ENCODE data around the gene OSBPL9.
A peak's percentile ranks its signal among the peaks of the same experiment; 100 is the strongest.

OSBPL9 gene

GRCh38 chr1:51735746-51736254 lies 118.9 kb downstream of the OSBPL9 start:
- Histone ChIP-seq H3K9ac (ENCODE audit: insufficient read length) (no peak overlapping the region), H3K4me3 (no peak overlapping the region), H3K36me3 (ENCODE audit: insufficient read depth, low read length) (no peaks in the 10 kb centered on the region), H3K9me3 (ENCODE audit: low read depth, low read length) (no peaks in the 10 kb centered on the region), H3K27ac (no peak overlapping the region)
- TF ChIP-seq EZH2 (IDR thresholded peaks at IDR 0.05) (no peak), FOXP2 (optimal IDR thresholded peaks at IDR 0.05; ENCODE audit: control extremely low read depth, extremely low read length, insufficient read depth) (no peak), POLR2AphosphoS5 (IDR thresholded peaks at IDR 0.05; ENCODE audit: borderline replicate concordance, low read depth, low read length) (no peak)
- no peak for DNase-seq (ENCODE audit: low read depth, low spot score)

- TF ChIP-seq FOXP2 (optimal IDR thresholded peaks at IDR 0.05; ENCODE audit: control extremely low read depth, extremely low read length, insufficient read depth) (no peak), POLR2AphosphoS5 (IDR thresholded peaks at IDR 0.05; ENCODE audit: borderline replicate concordance, low read depth, low read length) (no peak), EZH2 (IDR thresholded peaks at IDR 0.05) (no peak)
- DNase-seq (ENCODE audit: low read depth, low spot score), result no peak
- Histone ChIP-seq H3K27ac (0 out of 2 replicates have a peak overlapping the region, but pooled peaks have one; percentile 16), H3K36me3 (ENCODE audit: insufficient read depth, low read length) (no peaks in the 10 kb centered on the region), H3K9ac (ENCODE audit: insufficient read length) (no peak overlapping the region), H3K9me3 (ENCODE audit: low read depth, low read length) (no peaks in the 10 kb centered on the region), H3K4me3 (no peak overlapping the region)
These were observed 119.8 kb downstream of the OSBPL9 start for GRCh38 chr1:51736702-51737101.

- Histone ChIP-seq H3K9ac (ENCODE audit: insufficient read length) (no peak overlapping the region), H3K36me3 (ENCODE audit: insufficient read depth, low read length) (no peaks in the 10 kb centered on the region), H3K9me3 (ENCODE audit: low read depth, low read length) (no peaks in the 10 kb centered on the region), H3K27ac (no peak overlapping the region), H3K4me3 (no peak overlapping the region)
- no peak for DNase-seq (ENCODE audit: low read depth, low spot score)
- TF ChIP-seq FOXP2 (optimal IDR thresholded peaks at IDR 0.05; ENCODE audit: control extremely low read depth, extremely low read length, insufficient read depth), result no peak
- no peak for TF ChIP-seq EZH2 (IDR thresholded peaks at IDR 0.05)
- no peak for TF ChIP-seq POLR2AphosphoS5 (IDR thresholded peaks at IDR 0.05; ENCODE audit: borderline replicate concordance, low read depth, low read length)
These were observed 121.8 kb downstream of the OSBPL9 start for GRCh38 chr1:51738681-51739080.

GRCh38 chr1:51740652-51741051 lies 123.8 kb downstream of the OSBPL9 start:
- no peak for DNase-seq (ENCODE audit: low read depth, low spot score)
- peak overlapping the region; percentile 20; the same call in 1 of the 2 replicates for H3K4me3 ChIP-seq
- H3K9me3 ChIP-seq (ENCODE audit: low read depth, low read length), result no peaks in the 10 kb centered on the region
- TF ChIP-seq POLR2AphosphoS5 (IDR thresholded peaks at IDR 0.05; ENCODE audit: borderline replicate concordance, low read depth, low read length), result no peak; the same call in 1 of the 2 replicates
- TF ChIP-seq FOXP2 (optimal IDR thresholded peaks at IDR 0.05; ENCODE audit: control extremely low read depth, extremely low read length, insufficient read depth), result no peak
- no peak for TF ChIP-seq EZH2 (IDR thresholded peaks at IDR 0.05)
- no peak overlapping the region for H3K9ac ChIP-seq (ENCODE audit: insufficient read length)
- H3K27ac ChIP-seq, result peak overlapping the region; percentile 56; the same call in 1 of the 2 replicates
- no peaks in the 10 kb centered on the region for H3K36me3 ChIP-seq (ENCODE audit: insufficient read depth, low read length)

GRCh38 chr1:51741121-51741681 lies 124.3 kb downstream of the OSBPL9 start:
- TF ChIP-seq POLR2AphosphoS5 (IDR thresholded peaks at IDR 0.05; ENCODE audit: borderline replicate concordance, low read depth, low read length) (no peak), EZH2 (IDR thresholded peaks at IDR 0.05) (no peak), FOXP2 (optimal IDR thresholded peaks at IDR 0.05; ENCODE audit: control extremely low read depth, extremely low read length, insufficient read depth) (no peak)
- Histone ChIP-seq H3K4me3 (peak overlapping the region; percentile 20; the same call in 1 of the 2 replicates), H3K36me3 (ENCODE audit: insufficient read depth, low read length) (no peaks in the 10 kb centered on the region), H3K9ac (ENCODE audit: insufficient read length) (peak overlapping the region; percentile 1), H3K27ac (peak overlapping the region; percentile 56; the same call in 1 of the 2 replicates), H3K9me3 (ENCODE audit: low read depth, low read length) (no peaks in the 10 kb centered on the region)
- DNase-seq (ENCODE audit: low read depth, low spot score), result no peak

GRCh38 chr1:51744506-51745303 lies 127.8 kb downstream of the OSBPL9 start:
- TF ChIP-seq EZH2 (IDR thresholded peaks at IDR 0.05) (no peak), FOXP2 (optimal IDR thresholded peaks at IDR 0.05; ENCODE audit: control extremely low read depth, extremely low read length, insufficient read depth) (no peak), POLR2AphosphoS5 (IDR thresholded peaks at IDR 0.05; ENCODE audit: borderline replicate concordance, low read depth, low read length) (no peak)

GRCh38 chr1:51745304-51745570 lies 128.3 kb downstream of the OSBPL9 start:
- no peak overlapping the region for H3K9ac ChIP-seq (ENCODE audit: insufficient read length)
- DNase-seq (ENCODE audit: low read depth, low spot score), result no peak
- H3K9me3 ChIP-seq (ENCODE audit: low read depth, low read length), result no peaks in the 10 kb centered on the region
- no peak overlapping the region for H3K4me3 ChIP-seq
- H3K36me3 ChIP-seq (ENCODE audit: insufficient read depth, low read length), result no peaks in the 10 kb centered on the region
- no peak overlapping the region for H3K27ac ChIP-seq
- no peak for TF ChIP-seq EZH2 (IDR thresholded peaks at IDR 0.05)

More at GRCh38 chr1:51744506-51745303, 127.8 kb downstream of the OSBPL9 start:
- Histone ChIP-seq H3K9ac (ENCODE audit: insufficient read length) (no peak overlapping the region), H3K4me3 (no peak overlapping the region), H3K9me3 (ENCODE audit: low read depth, low read length) (no peaks in the 10 kb centered on the region), H3K36me3 (ENCODE audit: insufficient read depth, low read length) (no peaks in the 10 kb centered on the region), H3K27ac (no peak overlapping the region)
- no peak for DNase-seq (ENCODE audit: low read depth, low spot score)

GRCh38 chr1:51749151-51749550 lies 132.3 kb downstream of the OSBPL9 start:
- H3K4me3 ChIP-seq, result no peak overlapping the region
- H3K27ac ChIP-seq, result no peak overlapping the region
- peaks cover 12% of the 10 kb centered on the region; the same call in 1 of the 2 replicates for H3K36me3 ChIP-seq (ENCODE audit: insufficient read depth, low read length)
- H3K9ac ChIP-seq (ENCODE audit: insufficient read length), result no peak overlapping the region
- DNase-seq (ENCODE audit: low read depth, low spot score), result no peak
- no peaks in the 10 kb centered on the region for H3K9me3 ChIP-seq (ENCODE audit: low read depth, low read length)
- TF ChIP-seq POLR2AphosphoS5 (IDR thresholded peaks at IDR 0.05; ENCODE audit: borderline replicate concordance, low read depth, low read length) (no peak), EZH2 (IDR thresholded peaks at IDR 0.05) (no peak), FOXP2 (optimal IDR thresholded peaks at IDR 0.05; ENCODE audit: control extremely low read depth, extremely low read length, insufficient read depth) (no peak)
